ENCODE data around the gene RALGAPA1.
"Not testable (repeated sequence)": the region's sequence is repeated elsewhere in the genome, so short reads cannot be mapped to it uniquely, and the experiment has no call there.

RALGAPA1 gene

GRCh38 chr14:35761922-35762321, 47.2 kb downstream of the RALGAPA1 start:
- no peak for DNase-seq

GRCh38 chr14:35760143-35760542, 49.0 kb downstream of the RALGAPA1 start:
- DNase-seq, result no peak

GRCh38 chr14:35758523-35759129, 50.5 kb downstream of the RALGAPA1 start:
- no peak for DNase-seq

GRCh38 chr14:35754671-35755070, 54.4 kb downstream of the RALGAPA1 start:
- no peak for DNase-seq

- no peak for DNase-seq
These were observed 56.7 kb downstream of the RALGAPA1 start for GRCh38 chr14:35752380-35752779.

GRCh38 chr14:35750202-35750904, 58.7 kb downstream of the RALGAPA1 start:
- no peak for DNase-seq

GRCh38 chr14:35747379-35747778, 61.7 kb downstream of the RALGAPA1 start:
- no peak for DNase-seq

GRCh38 chr14:35742442-35742841, 66.7 kb downstream of the RALGAPA1 start:
- DNase-seq, result no peak

- DNase-seq, result no peak
These were observed 67.1 kb downstream of the RALGAPA1 start for GRCh38 chr14:35742032-35742371.

- no peak for DNase-seq
These were observed 67.6 kb downstream of the RALGAPA1 start for GRCh38 chr14:35741345-35742031.

- no peak for DNase-seq
These were observed 68.9 kb downstream of the RALGAPA1 start for GRCh38 chr14:35740215-35740614.

GRCh38 chr14:35735163-35735562, 73.9 kb downstream of the RALGAPA1 start:
- not testable (repeated sequence) for DNase-seq

- not testable (repeated sequence) for DNase-seq
These were observed 75.6 kb downstream of the RALGAPA1 start for GRCh38 chr14:35733510-35733909.

- no peak for DNase-seq
These were observed 78.2 kb downstream of the RALGAPA1 start for GRCh38 chr14:35730871-35731270.

GRCh38 chr14:35727764-35728163, 81.3 kb downstream of the RALGAPA1 start:
- DNase-seq, result no peak

- no peak for DNase-seq
These were observed 83.2 kb downstream of the RALGAPA1 start for GRCh38 chr14:35725930-35726329.

- no peak for DNase-seq
These were observed 94.0 kb downstream of the RALGAPA1 start for GRCh38 chr14:35715079-35715478.

- no peak for DNase-seq
These were observed 96.6 kb downstream of the RALGAPA1 start for GRCh38 chr14:35712466-35712865.

GRCh38 chr14:35708062-35708461, 101.0 kb downstream of the RALGAPA1 start:
- DNase-seq, result no peak

GRCh38 chr14:35705636-35706035, 103.5 kb downstream of the RALGAPA1 start:
- no peak for DNase-seq

- no peak for DNase-seq
These were observed 104.2 kb downstream of the RALGAPA1 start for GRCh38 chr14:35704793-35705493.

- no peak for DNase-seq
These were observed 107.6 kb downstream of the RALGAPA1 start for GRCh38 chr14:35701531-35701930.

GRCh38 chr14:35699791-35700444, 109.2 kb downstream of the RALGAPA1 start:
- DNase-seq, result no peak
